Activated CD8-positive, alpha-beta memory T cell treated with anti-CD3 and anti-CD28 coated beads, Interleukin-2, amount 50 U/mL, for 1 hour (primary cell): ENCODE data around the gene ZMIZ1.

Experiments
- DNase-seq: peaks from one replicate; pipeline ENCODE4 v3.0.0-alpha.2; 2020; ENCODE audit errors: extremely low read depth

Gene ZMIZ1

GRCh38 chr10:79116801-79117723, 48.3 kb downstream of the ZMIZ1 start:
- no peak for DNase-seq

GRCh38 chr10:79118286-79119202, 49.8 kb downstream of the ZMIZ1 start:
- no peak for DNase-seq

GRCh38 chr10:79119306-79119705, 50.5 kb downstream of the ZMIZ1 start:
- no peak for DNase-seq

- DNase-seq = no peak
Observed at GRCh38 chr10:79123547-79123963, 54.8 kb downstream of the ZMIZ1 start.

GRCh38 chr10:79124066-79124465, 55.3 kb downstream of the ZMIZ1 start:
- DNase-seq = no peak

- DNase-seq = no peak
Observed at GRCh38 chr10:79125092-79125491, 56.3 kb downstream of the ZMIZ1 start.

- DNase-seq = no peak
Observed at GRCh38 chr10:79126351-79127080, 57.8 kb downstream of the ZMIZ1 start.

- DNase-seq = no peak
Observed at GRCh38 chr10:79127151-79127961, 58.6 kb downstream of the ZMIZ1 start.

GRCh38 chr10:79128241-79128922, 59.6 kb downstream of the ZMIZ1 start:
- no peak for DNase-seq

GRCh38 chr10:79128923-79129305, 60.1 kb downstream of the ZMIZ1 start:
- no peak for DNase-seq

GRCh38 chr10:79129361-79129997, 60.7 kb downstream of the ZMIZ1 start:
- DNase-seq = no peak

- no peak for DNase-seq
Observed at GRCh38 chr10:79130255-79130654, 61.5 kb downstream of the ZMIZ1 start.

- no peak for DNase-seq
Observed at GRCh38 chr10:79130846-79131245, 62.1 kb downstream of the ZMIZ1 start.

GRCh38 chr10:79131836-79132631, 63.3 kb downstream of the ZMIZ1 start:
- DNase-seq = no peak

- DNase-seq = no peak
Observed at GRCh38 chr10:79132681-79133381, 64.1 kb downstream of the ZMIZ1 start.

GRCh38 chr10:79133416-79133815, 64.7 kb downstream of the ZMIZ1 start:
- no peak for DNase-seq

GRCh38 chr10:79135790-79136189, 67.0 kb downstream of the ZMIZ1 start:
- no peak for DNase-seq

- DNase-seq = no peak
Observed at GRCh38 chr10:79136236-79137005, 67.7 kb downstream of the ZMIZ1 start.
